SH-SY5Y (cell line): ENCODE data around the gene HSPB7.

Experiments
- GATA2 ChIP-seq: IDR thresholded peaks from 2 replicates; pipeline ENCODE4 v1.6.1; 2011; ENCODE audit warnings: mild to moderate bottlenecking, low read depth, low read length
- GATA3 ChIP-seq: IDR thresholded peaks from 2 replicates; pipeline ENCODE4 v1.6.1; 2011; ENCODE audit warnings: low read depth, mild to moderate bottlenecking, low read length, moderate library complexity

GRCh38 chr1:16006010-16006409 lies 11.8 kb downstream of the HSPB7 start:
- TF ChIP-seq GATA2 (no peak), GATA3 (no peak)
